ENCODE results near the gene CEP290.
"Not testable (repeated sequence)": the region's sequence is repeated elsewhere in the genome, so short reads cannot be mapped to it uniquely, and the experiment has no call there.

Gene CEP290

GRCh38 chr12:88062474-88062873, 79.4 kb downstream of the CEP290 start:
- no peak for DNase-seq (ENCODE audit: insufficient read length, low spot score)
- peak; percentile 71 for FAIRE-seq
- peak; percentile 11; the same call in 1 of the 2 replicates for TF ChIP-seq SPI1 (IDR thresholded peaks at IDR 0.05; ENCODE audit: low read depth, low read length)
- no peak for TF ChIP-seq POLR2A (IDR thresholded peaks at IDR 0.05; ENCODE audit: low read depth, low read length)

DNA sequence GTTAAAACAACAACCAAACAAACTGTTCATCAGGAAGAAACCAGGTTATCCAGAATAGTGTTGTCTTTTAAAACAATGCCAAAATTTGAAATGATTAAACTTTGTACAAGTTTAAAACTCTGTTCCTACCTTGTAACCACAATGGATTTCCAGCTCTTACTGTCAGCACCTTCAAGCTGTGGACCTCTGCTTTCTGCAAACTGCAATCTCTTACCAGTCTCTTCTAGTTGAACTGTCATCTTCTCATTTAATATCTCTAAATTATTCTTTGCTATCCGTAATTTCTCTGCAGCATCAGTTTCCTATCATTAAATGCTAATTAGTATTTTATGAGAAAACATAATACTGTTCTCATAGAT, 83.2 kb downstream of the CEP290 start:
- no peak for FAIRE-seq
- no peak for TF ChIP-seq POU2F2 (IDR thresholded peaks at IDR 0.05; ENCODE audit: low read depth, low read length)
- no peak for TF ChIP-seq PAX5 (IDR thresholded peaks at IDR 0.05; ENCODE audit: insufficient read depth, low read length, severe bottlenecking)
- TF ChIP-seq POLR2AphosphoS5 (IDR thresholded peaks at IDR 0.05; ENCODE audit: low read depth, low read length), result no peak
- no peak for TF ChIP-seq POLR2A (IDR thresholded peaks at IDR 0.05; ENCODE audit: low read depth, low read length)

GRCh38 chr12:88057994-88058718, 83.7 kb downstream of the CEP290 start:
- DNase-seq (ENCODE audit: insufficient read length, low spot score), result no peak
- no peak for FAIRE-seq
- TF ChIP-seq PAX5 (IDR thresholded peaks at IDR 0.05; ENCODE audit: insufficient read depth, low read length, severe bottlenecking) (no peak), SPI1 (IDR thresholded peaks at IDR 0.05; ENCODE audit: low read depth, low read length) (peak; percentile 33; the same call in 1 of the 2 replicates), POU2F2 (IDR thresholded peaks at IDR 0.05; ENCODE audit: low read depth, low read length) (no peak)

More for the DNA sequence above, 83.2 kb downstream of the CEP290 start:
- DNase-seq (ENCODE audit: insufficient read length, low spot score), result no peak

- DNase-seq (ENCODE audit: insufficient read length, low spot score), result no peak
- FAIRE-seq, result no peak
- TF ChIP-seq SPI1 (IDR thresholded peaks at IDR 0.05; ENCODE audit: low read depth, low read length) (no peak), POLR2A (IDR thresholded peaks at IDR 0.05; ENCODE audit: low read depth, low read length) (no peak), TAF1 (IDR thresholded peaks at IDR 0.05; ENCODE audit: low read depth, low read length) (no peak), PAX5 (IDR thresholded peaks at IDR 0.05; ENCODE audit: insufficient read depth, low read length, severe bottlenecking) (no peak), POLR2AphosphoS5 (IDR thresholded peaks at IDR 0.05; ENCODE audit: low read depth, low read length) (no peak), POU2F2 (IDR thresholded peaks at IDR 0.05; ENCODE audit: low read depth, low read length) (no peak)
These were observed 85.3 kb downstream of the CEP290 start for GRCh38 chr12:88056571-88056970.

- FAIRE-seq, result no peak
- no peak for TF ChIP-seq POU2F2 (IDR thresholded peaks at IDR 0.05; ENCODE audit: low read depth, low read length)
These were observed 89.2 kb downstream of the CEP290 start for GRCh38 chr12:88052686-88053085.

DNA sequence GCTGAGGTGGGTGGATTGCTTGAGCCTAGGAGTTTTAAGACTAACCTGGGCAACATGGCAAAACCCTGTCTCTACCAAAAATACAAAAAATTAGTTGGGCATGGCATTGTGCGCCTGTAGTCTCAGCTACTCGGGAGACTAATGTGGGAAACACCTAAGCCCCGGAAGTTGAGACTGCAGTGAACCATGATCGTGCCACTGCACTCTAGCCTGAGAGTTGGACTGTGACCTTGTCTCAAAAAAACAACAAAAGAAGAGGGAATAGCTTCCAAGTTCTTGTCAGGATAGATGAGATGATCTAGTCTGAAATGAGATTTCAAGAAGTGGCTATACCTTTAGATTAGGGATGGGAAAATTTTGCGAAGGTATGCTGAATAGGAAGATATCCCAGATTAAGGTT, 97.9 kb downstream of the CEP290 start:
- peak; percentile 52 for FAIRE-seq
- no peak for TF ChIP-seq PAX5 (IDR thresholded peaks at IDR 0.05; ENCODE audit: insufficient read depth, low read length, severe bottlenecking)
- no peak for TF ChIP-seq POLR2A (IDR thresholded peaks at IDR 0.05; ENCODE audit: low read depth, low read length)
- no peak for TF ChIP-seq SPI1 (IDR thresholded peaks at IDR 0.05; ENCODE audit: low read depth, low read length)
- TF ChIP-seq POU2F2 (IDR thresholded peaks at IDR 0.05; ENCODE audit: low read depth, low read length), result no peak
- no peak for TF ChIP-seq TAF1 (IDR thresholded peaks at IDR 0.05; ENCODE audit: low read depth, low read length)
- TF ChIP-seq POLR2AphosphoS5 (IDR thresholded peaks at IDR 0.05; ENCODE audit: low read depth, low read length), result no peak

More at GRCh38 chr12:88052686-88053085, 89.2 kb downstream of the CEP290 start:
- DNase-seq (ENCODE audit: insufficient read length, low spot score), result no peak

GRCh38 chr12:88037770-88038169, 104.1 kb downstream of the CEP290 start:
- TF ChIP-seq PAX5 (IDR thresholded peaks at IDR 0.05; ENCODE audit: insufficient read depth, low read length, severe bottlenecking) (no peak), POLR2AphosphoS5 (IDR thresholded peaks at IDR 0.05; ENCODE audit: low read depth, low read length) (no peak), POU2F2 (IDR thresholded peaks at IDR 0.05; ENCODE audit: low read depth, low read length) (no peak)
- DNase-seq (ENCODE audit: insufficient read length, low spot score), result no peak
- no peak for FAIRE-seq

More for the DNA sequence above, 97.9 kb downstream of the CEP290 start:
- no peak for DNase-seq (ENCODE audit: insufficient read length, low spot score)

DNA sequence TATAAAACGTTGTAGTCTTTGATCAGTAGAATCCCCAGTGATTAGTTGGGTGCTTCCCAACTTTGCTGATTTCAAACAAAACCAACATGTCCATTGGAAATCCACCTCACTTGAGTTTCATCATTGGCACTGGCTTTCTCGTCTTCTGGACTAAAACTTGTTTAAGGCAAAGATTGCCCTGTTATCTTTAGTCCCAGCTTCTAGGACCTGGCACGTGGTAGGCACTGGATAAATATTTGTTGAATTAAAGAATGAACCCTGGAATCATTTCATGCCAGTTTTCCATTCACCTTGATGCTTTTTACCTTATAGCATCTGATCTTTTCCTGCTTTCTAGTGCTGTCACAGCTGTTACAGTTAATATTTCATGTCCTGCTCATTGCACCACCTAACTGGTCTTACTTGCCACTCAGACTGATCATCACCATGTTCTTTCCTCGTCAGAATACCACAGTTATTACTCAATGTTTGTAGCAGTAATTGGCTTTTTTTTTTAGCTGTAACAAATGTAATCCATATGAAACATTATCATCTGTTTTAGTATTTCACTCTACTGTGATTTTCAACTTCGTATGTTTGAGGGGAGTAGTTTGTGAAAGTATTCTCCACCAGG, 105.4 kb downstream of the CEP290 start:
- TF ChIP-seq SPI1 (IDR thresholded peaks at IDR 0.05; ENCODE audit: low read depth, low read length) (no peak), POU2F2 (IDR thresholded peaks at IDR 0.05; ENCODE audit: low read depth, low read length) (no peak), POLR2AphosphoS5 (IDR thresholded peaks at IDR 0.05; ENCODE audit: low read depth, low read length) (no peak), PAX5 (IDR thresholded peaks at IDR 0.05; ENCODE audit: insufficient read depth, low read length, severe bottlenecking) (no peak), TAF1 (IDR thresholded peaks at IDR 0.05; ENCODE audit: low read depth, low read length) (no peak), POLR2A (IDR thresholded peaks at IDR 0.05; ENCODE audit: low read depth, low read length) (no peak)
- FAIRE-seq (peak; percentile 80), DNase-seq (ENCODE audit: insufficient read length, low spot score) (no peak)

DNA sequence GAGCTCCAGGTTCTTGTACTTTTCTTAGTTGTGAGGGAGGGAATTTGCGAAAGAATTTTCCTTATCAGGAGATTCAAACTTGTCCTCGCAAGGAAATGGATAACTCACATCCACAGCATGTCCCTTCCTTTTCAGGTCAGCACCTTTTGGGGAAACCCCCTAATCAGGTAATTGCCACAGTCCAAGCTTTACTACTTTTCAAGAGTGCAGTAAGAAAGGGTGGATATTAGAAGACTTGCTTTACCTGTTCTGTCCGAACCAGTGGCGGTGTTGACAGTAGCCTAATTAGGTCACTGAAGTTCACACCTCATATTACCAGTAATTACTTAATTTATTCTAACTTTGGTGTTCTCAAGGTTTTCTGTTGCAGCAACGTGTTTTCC, 106.0 kb downstream of the CEP290 start:
- FAIRE-seq (no peak), DNase-seq (ENCODE audit: insufficient read length, low spot score) (peak; percentile 2)
- TF ChIP-seq POLR2AphosphoS5 (IDR thresholded peaks at IDR 0.05; ENCODE audit: low read depth, low read length) (no peak), POU2F2 (IDR thresholded peaks at IDR 0.05; ENCODE audit: low read depth, low read length) (no peak), POLR2A (IDR thresholded peaks at IDR 0.05; ENCODE audit: low read depth, low read length) (no peak), TAF1 (IDR thresholded peaks at IDR 0.05; ENCODE audit: low read depth, low read length) (no peak), PAX5 (IDR thresholded peaks at IDR 0.05; ENCODE audit: insufficient read depth, low read length, severe bottlenecking) (no peak), SPI1 (IDR thresholded peaks at IDR 0.05; ENCODE audit: low read depth, low read length) (no peak)

DNA sequence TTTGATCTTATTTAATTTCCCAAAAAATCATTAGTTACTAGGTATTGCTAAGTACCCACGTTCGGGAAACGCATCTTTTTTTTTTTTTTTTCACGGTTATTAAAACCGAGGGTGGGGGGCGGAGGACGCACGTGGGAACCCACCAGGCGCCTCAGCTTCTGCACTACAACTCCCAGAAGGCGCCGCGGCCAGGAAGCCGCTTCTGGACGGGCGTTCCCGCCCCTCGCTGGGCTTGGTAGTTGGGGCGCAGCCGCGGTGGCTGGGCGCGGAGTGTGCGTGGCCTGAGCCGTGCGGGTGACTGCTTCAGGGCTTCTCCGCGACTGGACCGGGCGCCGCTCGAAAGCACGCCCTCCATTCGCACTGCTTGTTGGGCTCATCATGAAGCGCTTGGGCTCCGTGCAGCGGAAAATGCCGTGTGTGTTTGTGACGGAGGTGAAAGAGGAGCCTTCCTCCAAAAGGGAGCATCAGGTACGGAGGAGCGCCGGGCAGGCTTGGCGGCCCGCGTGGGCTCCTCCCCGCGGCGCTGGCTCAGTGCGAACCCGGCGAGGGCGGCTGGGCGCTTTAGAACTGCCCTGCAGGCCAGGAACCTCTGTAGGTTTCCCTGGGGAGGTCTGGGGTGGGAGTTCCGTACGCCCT, 106.5 kb downstream of the CEP290 start:
- peak; percentile 67 for DNase-seq (ENCODE audit: insufficient read length, low spot score)
- peak; percentile 97 for FAIRE-seq
- TF ChIP-seq POLR2A (IDR thresholded peaks at IDR 0.05; ENCODE audit: low read depth, low read length), result peak; percentile 84
- peak; percentile 43; the same call in 1 of the 2 replicates for TF ChIP-seq TAF1 (IDR thresholded peaks at IDR 0.05; ENCODE audit: low read depth, low read length)
- TF ChIP-seq POU2F2 (IDR thresholded peaks at IDR 0.05; ENCODE audit: low read depth, low read length), result 0 out of 2 replicates have a peak, but pooled peaks have one; percentile 48
- peak; percentile 8 for TF ChIP-seq PAX5 (IDR thresholded peaks at IDR 0.05; ENCODE audit: insufficient read depth, low read length, severe bottlenecking)
- no peak for TF ChIP-seq SPI1 (IDR thresholded peaks at IDR 0.05; ENCODE audit: low read depth, low read length)
- TF ChIP-seq POLR2AphosphoS5 (IDR thresholded peaks at IDR 0.05; ENCODE audit: low read depth, low read length), result peak; percentile 76

GRCh38 chr12:88031161-88031560, 110.7 kb downstream of the CEP290 start:
- not testable (repeated sequence) for FAIRE-seq; DNase-seq (ENCODE audit: insufficient read length, low spot score)

Measured in GM12891 (cell line).